ENCODE data around the gene SPATA2.
A peak's percentile ranks its signal among the peaks of the same experiment; 100 is the strongest.

SPATA2 gene

GRCh38 chr20:49858076-49858585 lies 57.2 kb downstream of the SPATA2 start:
- no peak for DNase-seq (ENCODE audit: low read depth, low spot score)

- no peak for DNase-seq (ENCODE audit: low read depth, low spot score)
Observed at GRCh38 chr20:49856904-49857303, 58.4 kb downstream of the SPATA2 start.

- DNase-seq (ENCODE audit: low read depth, low spot score): no peak
Observed at GRCh38 chr20:49854190-49854875, 61.0 kb downstream of the SPATA2 start.

GRCh38 chr20:49853640-49854039 lies 61.7 kb downstream of the SPATA2 start:
- DNase-seq (ENCODE audit: low read depth, low spot score): peak; percentile 85
